ENCODE measurements around the gene SNX32.

Gene SNX32

DNA sequence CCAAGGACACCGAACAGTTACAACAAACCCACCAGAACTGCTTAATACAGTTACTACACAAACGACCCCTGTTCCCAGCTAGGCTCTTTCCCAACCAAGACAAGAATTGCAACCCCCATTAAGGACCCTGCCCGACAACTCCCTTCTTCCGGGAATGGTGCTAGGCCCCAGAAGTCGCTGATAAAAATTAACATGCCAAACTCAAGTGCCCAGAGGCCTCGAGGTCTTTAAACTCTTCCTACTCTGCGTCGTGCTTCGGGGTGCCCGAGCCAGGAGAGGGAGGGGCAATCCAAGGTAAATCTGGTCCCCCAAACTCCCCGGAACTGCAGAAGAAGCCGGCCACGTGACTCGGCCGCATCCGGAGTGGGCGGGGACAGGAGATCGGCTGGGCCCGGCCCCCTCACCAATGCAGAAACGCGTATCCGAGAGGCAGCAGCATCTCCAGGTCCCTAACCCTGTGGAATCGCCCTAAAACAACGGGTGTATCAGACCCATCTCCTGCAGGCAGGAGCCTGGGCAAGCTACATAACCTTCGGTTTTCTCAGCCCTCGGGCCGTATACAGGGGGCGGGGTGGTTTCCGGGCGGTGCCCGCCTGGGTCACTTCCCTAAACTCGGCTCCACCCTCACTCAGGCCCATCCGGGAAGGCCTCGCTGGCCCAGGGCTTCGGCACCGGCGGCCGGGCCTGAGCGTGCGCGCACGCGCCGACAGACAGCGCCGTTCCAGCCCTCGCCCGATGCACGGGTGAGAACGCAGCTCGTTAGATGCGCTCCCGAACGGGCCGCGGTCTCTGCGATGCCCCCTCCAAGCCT lies 23.1 kb downstream of the SNX32 start:
- H3K36me3 ChIP-seq (replicated peaks; ENCODE audit: insufficient read depth, low read length) = peaks cover 24% of the 10 kb centered on the region

DNA sequence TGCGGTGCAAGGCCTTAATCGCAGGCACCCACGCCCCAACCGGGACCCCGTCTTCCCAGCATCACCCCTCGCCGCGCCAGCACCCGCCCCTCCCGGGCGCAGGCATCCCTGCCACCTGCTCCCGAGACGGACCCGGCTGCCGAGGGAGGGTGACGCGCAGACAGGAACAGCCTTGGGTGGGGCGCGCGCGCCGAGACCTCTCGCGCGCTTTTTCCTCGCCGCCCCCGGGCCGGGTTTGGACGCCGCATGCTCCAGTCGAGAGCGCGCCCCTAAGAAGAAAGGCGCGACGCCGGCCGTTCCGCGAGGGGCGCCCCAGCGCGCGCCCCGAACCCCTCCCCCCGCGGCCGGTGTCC lies 23.7 kb downstream of the SNX32 start:
- H3K4me1 ChIP-seq (ENCODE audit: low read length) = peaks cover 16% of the 10 kb centered on the region

More for the DNA sequence above, 23.1 kb downstream of the SNX32 start:
- TF ChIP-seq EZH2 (optimal IDR thresholded peaks at IDR 0.05; ENCODE audit: low read depth, low read length) (no peak), EZH2phosphoT487 (IDR thresholded peaks at IDR 0.05; ENCODE audit: low read length) (no peak)
- TF ChIP-seq, protein P1, sequence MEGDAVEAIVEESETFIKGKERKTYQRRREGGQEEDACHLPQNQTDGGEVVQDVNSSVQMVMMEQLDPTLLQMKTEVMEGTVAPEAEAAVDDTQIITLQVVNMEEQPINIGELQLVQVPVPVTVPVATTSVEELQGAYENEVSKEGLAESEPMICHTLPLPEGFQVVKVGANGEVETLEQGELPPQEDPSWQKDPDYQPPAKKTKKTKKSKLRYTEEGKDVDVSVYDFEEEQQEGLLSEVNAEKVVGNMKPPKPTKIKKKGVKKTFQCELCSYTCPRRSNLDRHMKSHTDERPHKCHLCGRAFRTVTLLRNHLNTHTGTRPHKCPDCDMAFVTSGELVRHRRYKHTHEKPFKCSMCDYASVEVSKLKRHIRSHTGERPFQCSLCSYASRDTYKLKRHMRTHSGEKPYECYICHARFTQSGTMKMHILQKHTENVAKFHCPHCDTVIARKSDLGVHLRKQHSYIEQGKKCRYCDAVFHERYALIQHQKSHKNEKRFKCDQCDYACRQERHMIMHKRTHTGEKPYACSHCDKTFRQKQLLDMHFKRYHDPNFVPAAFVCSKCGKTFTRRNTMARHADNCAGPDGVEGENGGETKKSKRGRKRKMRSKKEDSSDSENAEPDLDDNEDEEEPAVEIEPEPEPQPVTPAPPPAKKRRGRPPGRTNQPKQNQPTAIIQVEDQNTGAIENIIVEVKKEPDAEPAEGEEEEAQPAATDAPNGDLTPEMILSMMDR (IDR thresholded peaks at IDR 0.05; ENCODE audit: low read length) = no peak
- Histone ChIP-seq H3K4me1 (ENCODE audit: low read length) (peaks cover 13% of the 10 kb centered on the region), H3K9me2 (replicated peaks; ENCODE audit: insufficient read depth, low read length) (no peaks in the 10 kb centered on the region), H3K9ac (ENCODE audit: low read length) (peak overlapping the region; percentile 87), H2AFZ (ENCODE audit: low read length) (no peak overlapping the region), H3K27ac (ENCODE audit: low read length) (peak overlapping the region; percentile 80; the same call in 1 of the 2 replicates), H3F3A (ENCODE audit: insufficient read depth, low read length) (peaks cover 61% of the 10 kb centered on the region), H3K9me3 (replicated peaks; ENCODE audit: insufficient read depth, low read length) (no peaks in the 10 kb centered on the region), H3K79me2 (ENCODE audit: low read length) (peaks cover 53% of the 10 kb centered on the region), H3K4me3 (ENCODE audit: low read length) (peak overlapping the region; percentile 99), H3K27me3 (replicated peaks; ENCODE audit: insufficient read depth, low read length) (no peaks in the 10 kb centered on the region), H4K20me1 (ENCODE audit: insufficient read depth, low read length) (peaks cover 28% of the 10 kb centered on the region), H3K4me2 (ENCODE audit: low read depth, low read length) (peak overlapping the region; percentile 76)
- DNase-seq = peak; percentile 63

GRCh38 chr11:65857853-65858680 lies 24.3 kb downstream of the SNX32 start, which contains the start of gene CFL1:
Gene CFL1 (minus strand): TSS chr11:65858180. CDS start chr11:65858099, 81 bp downstream.
- Histone ChIP-seq H3K79me2 (ENCODE audit: low read length) (peaks cover 65% of the 10 kb centered on the region), H4K20me1 (ENCODE audit: insufficient read depth, low read length) (peaks cover 28% of the 10 kb centered on the region), H3K36me3 (replicated peaks; ENCODE audit: insufficient read depth, low read length) (peaks cover 29% of the 10 kb centered on the region)

More for the DNA sequence above, 23.7 kb downstream of the SNX32 start:
- no peaks in the 10 kb centered on the region for H3K27me3 ChIP-seq (replicated peaks; ENCODE audit: insufficient read depth, low read length)
- H3K9me2 ChIP-seq (replicated peaks; ENCODE audit: insufficient read depth, low read length) = no peaks in the 10 kb centered on the region
- H2AFZ ChIP-seq (ENCODE audit: low read length) = no peak overlapping the region
- H3K79me2 ChIP-seq (ENCODE audit: low read length) = peaks cover 59% of the 10 kb centered on the region
- H3K9ac ChIP-seq (ENCODE audit: low read length) = peak overlapping the region; percentile 87
- peaks cover 28% of the 10 kb centered on the region for H4K20me1 ChIP-seq (ENCODE audit: insufficient read depth, low read length)
- peaks cover 61% of the 10 kb centered on the region for H3F3A ChIP-seq (ENCODE audit: insufficient read depth, low read length)
- TF ChIP-seq EZH2phosphoT487 (IDR thresholded peaks at IDR 0.05; ENCODE audit: low read length) = no peak
- TF ChIP-seq EZH2 (optimal IDR thresholded peaks at IDR 0.05; ENCODE audit: low read depth, low read length) = no peak
- TF ChIP-seq, protein P1 (IDR thresholded peaks at IDR 0.05; ENCODE audit: low read length) = no peak
- no peak for DNase-seq
- peak overlapping the region; percentile 76 for H3K4me2 ChIP-seq (ENCODE audit: low read depth, low read length)
- H3K4me3 ChIP-seq (ENCODE audit: low read length) = peak overlapping the region; percentile 99
- peak overlapping the region; percentile 80; the same call in 1 of the 2 replicates for H3K27ac ChIP-seq (ENCODE audit: low read length)
- H3K36me3 ChIP-seq (replicated peaks; ENCODE audit: insufficient read depth, low read length) = peaks cover 28% of the 10 kb centered on the region
- no peaks in the 10 kb centered on the region for H3K9me3 ChIP-seq (replicated peaks; ENCODE audit: insufficient read depth, low read length)

More at GRCh38 chr11:65857853-65858680, 24.3 kb downstream of the SNX32 start, which contains the start of gene CFL1:
- Histone ChIP-seq H3K9me3 (replicated peaks; ENCODE audit: insufficient read depth, low read length) (no peaks in the 10 kb centered on the region), H3F3A (ENCODE audit: insufficient read depth, low read length) (peaks cover 59% of the 10 kb centered on the region), H3K27me3 (replicated peaks; ENCODE audit: insufficient read depth, low read length) (no peaks in the 10 kb centered on the region), H3K4me2 (ENCODE audit: low read depth, low read length) (peak within 1 kb of the TSS; percentile 96), H3K9ac (ENCODE audit: low read length) (peak within 1 kb of the TSS; percentile 93), H3K27ac (ENCODE audit: low read length) (peak within 1 kb of the TSS; percentile 86; the same call in 1 of the 2 replicates), H2AFZ (ENCODE audit: low read length) (peak within 1 kb of the TSS; percentile 90), H3K4me1 (ENCODE audit: low read length) (peaks cover 16% of the 10 kb centered on the region), H3K4me3 (ENCODE audit: low read length) (peak within 1 kb of the TSS; percentile 99), H3K9me2 (replicated peaks; ENCODE audit: insufficient read depth, low read length) (no peaks in the 10 kb centered on the region)
- TF ChIP-seq EZH2phosphoT487 (IDR thresholded peaks at IDR 0.05; ENCODE audit: low read length) = no peak
- TF ChIP-seq, protein P1 (IDR thresholded peaks at IDR 0.05; ENCODE audit: low read length) = no peak
- peak; percentile 97 for DNase-seq
